ENCODE measurements around the gene BORCS5. TPM values are rescaled to one million over a fixed set of nuclear protein-coding genes. Genes with fewer than 3 reads are reported as not detected.

The BORCS5 gene
- polyA plus RNA-seq, 2 of the 4 experiments (the other 2 are of a cell fraction): 5.1 to 10.2 TPM

GRCh38 chr12:12333407-12334366 is 23.2 kb upstream of the BORCS5 start:
- Histone ChIP-seq H3K4me1 (peaks cover 13% of the 10 kb centered on the region), H3K9me3 (no peaks in the 10 kb centered on the region), H3K4me2 (peak overlapping the region; percentile 37; the same call in 2 of the 3 replicates), H3K4me3 (no peak overlapping the region), H3K27ac (0 out of 6 replicates have a peak overlapping the region, but pooled peaks of 1 of the 2 experiments have one; percentile 3)
- ChIA-PET POLR2A (no interaction called here), CTCF (interaction anchor here (0.6 to 13.8 kb wide), 24 partner anchors 8 to 753 kb away, joined by 3 to 214 read pairs (median 6); partner anchors contain the start of genes BORCS5 and MANSC1)
- no peak for TF ChIP-seq BHLHE40 (IDR thresholded peaks at IDR 0.05; ENCODE audit: low read depth, low read length)
- TF ChIP-seq EHF (CRISPR knock-in tag; IDR thresholded peaks at IDR 0.05): no peak
- TF ChIP-seq, protein P1, sequence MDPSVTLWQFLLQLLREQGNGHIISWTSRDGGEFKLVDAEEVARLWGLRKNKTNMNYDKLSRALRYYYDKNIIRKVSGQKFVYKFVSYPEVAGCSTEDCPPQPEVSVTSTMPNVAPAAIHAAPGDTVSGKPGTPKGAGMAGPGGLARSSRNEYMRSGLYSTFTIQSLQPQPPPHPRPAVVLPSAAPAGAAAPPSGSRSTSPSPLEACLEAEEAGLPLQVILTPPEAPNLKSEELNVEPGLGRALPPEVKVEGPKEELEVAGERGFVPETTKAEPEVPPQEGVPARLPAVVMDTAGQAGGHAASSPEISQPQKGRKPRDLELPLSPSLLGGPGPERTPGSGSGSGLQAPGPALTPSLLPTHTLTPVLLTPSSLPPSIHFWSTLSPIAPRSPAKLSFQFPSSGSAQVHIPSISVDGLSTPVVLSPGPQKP (IDR thresholded peaks at IDR 0.05; ENCODE audit: low read depth, low read length): no peak
- TF ChIP-seq RNF2 (IDR thresholded peaks at IDR 0.05; ENCODE audit: borderline replicate concordance, low read depth): no peak
- TF ChIP-seq ESRRA (IDR thresholded peaks at IDR 0.05; ENCODE audit: borderline replicate concordance, low read length): no peak
- no peak for TF ChIP-seq NR3C1 (IDR thresholded peaks at IDR 0.05)
- no peak for TF ChIP-seq MAZ (IDR thresholded peaks at IDR 0.05; ENCODE audit: borderline replicate concordance, low read depth, low read length)
- TF ChIP-seq CBX2 (IDR thresholded peaks at IDR 0.05; ENCODE audit: borderline replicate concordance, low read depth): no peak
- no peak for TF ChIP-seq TP53 (CRISPR knock-in tag; IDR thresholded peaks at IDR 0.05)
- TF ChIP-seq MAX (IDR thresholded peaks at IDR 0.05): no peak
- TF ChIP-seq HDAC2 (IDR thresholded peaks at IDR 0.05): no peak
- TF ChIP-seq MYC (IDR thresholded peaks at IDR 0.05; ENCODE audit: borderline replicate concordance, low read length): no peak
- no peak for TF ChIP-seq FOSL2 (IDR thresholded peaks at IDR 0.05)
- no peak for TF ChIP-seq FOSL2 (CRISPR knock-in tag; IDR thresholded peaks at IDR 0.05)
- no peak for TF ChIP-seq NFE2L2 (conservative IDR thresholded peaks at IDR 0.05; ENCODE audit: low read length)
- TF ChIP-seq CHD2 (IDR thresholded peaks at IDR 0.05; ENCODE audit: low read length, partially characterized antibody): no peak
- TF ChIP-seq CBX8 (IDR thresholded peaks at IDR 0.05): no peak
- TF ChIP-seq ZFP36 (IDR thresholded peaks at IDR 0.05; ENCODE audit: borderline replicate concordance, partially characterized antibody): no peak
- no peak for DNase-seq (ENCODE audit: low read depth in 1 of 2, low spot score in 1 of 2)
- ATAC-seq: no peak
- WGBS (ENCODE audit: missing lambda C conversion rate): 84% methylated on average over 12 of the region's 12 CpGs
- no peak for FAIRE-seq

GRCh38 chr12:12334367-12335040 is 22.4 kb upstream of the BORCS5 start:
- 22% methylated on average over 10 of the region's 10 CpGs for WGBS (ENCODE audit: missing lambda C conversion rate)
- CTCF ChIA-PET: interaction anchor here (0.6 to 13.8 kb wide), 25 partner anchors 9 to 754 kb away, joined by 3 to 214 read pairs (median 5); partner anchors contain the start of genes BORCS5, LRP6 and MANSC1
- Histone ChIP-seq H3K4me2 (peak overlapping the region; percentile 37), H3K4me1 (peaks cover 13% of the 10 kb centered on the region), H3K9me3 (no peaks in the 10 kb centered on the region), H3K4me3 (no peak overlapping the region), H3K27ac (peak overlapping the region in 1 of 2 experiments; percentile 9; a peak in 1 of 6 replicates)
- no peak for FAIRE-seq
- peak; percentile 93 for ATAC-seq
- peak; percentile 72 to 77 for DNase-seq (ENCODE audit: low read depth in 1 of 2, low spot score in 1 of 2)
- POLR2A ChIA-PET: no interaction called here
- TF ChIP-seq SMC3 (IDR thresholded peaks at IDR 0.05) (peak; percentile 94), NR3C1 (IDR thresholded peaks at IDR 0.05) (no peak), ZSCAN20 (CRISPR knock-in tag; IDR thresholded peaks at IDR 0.05) (no peak), MAX (IDR thresholded peaks at IDR 0.05) (peak; percentile 61; the same call in 1 of the 2 replicates), RAD21 (conservative IDR thresholded peaks at IDR 0.05 in 1 of 2, IDR thresholded peaks at IDR 0.05 in 1 of 2) (peak; percentile 80 to 90), HOXB5 (CRISPR knock-in tag; IDR thresholded peaks at IDR 0.05) (no peak), CHD2 (IDR thresholded peaks at IDR 0.05; ENCODE audit: low read length, partially characterized antibody) (no peak), HEYL (CRISPR knock-in tag; IDR thresholded peaks at IDR 0.05) (no peak)
- TF ChIP-seq, protein P2, sequence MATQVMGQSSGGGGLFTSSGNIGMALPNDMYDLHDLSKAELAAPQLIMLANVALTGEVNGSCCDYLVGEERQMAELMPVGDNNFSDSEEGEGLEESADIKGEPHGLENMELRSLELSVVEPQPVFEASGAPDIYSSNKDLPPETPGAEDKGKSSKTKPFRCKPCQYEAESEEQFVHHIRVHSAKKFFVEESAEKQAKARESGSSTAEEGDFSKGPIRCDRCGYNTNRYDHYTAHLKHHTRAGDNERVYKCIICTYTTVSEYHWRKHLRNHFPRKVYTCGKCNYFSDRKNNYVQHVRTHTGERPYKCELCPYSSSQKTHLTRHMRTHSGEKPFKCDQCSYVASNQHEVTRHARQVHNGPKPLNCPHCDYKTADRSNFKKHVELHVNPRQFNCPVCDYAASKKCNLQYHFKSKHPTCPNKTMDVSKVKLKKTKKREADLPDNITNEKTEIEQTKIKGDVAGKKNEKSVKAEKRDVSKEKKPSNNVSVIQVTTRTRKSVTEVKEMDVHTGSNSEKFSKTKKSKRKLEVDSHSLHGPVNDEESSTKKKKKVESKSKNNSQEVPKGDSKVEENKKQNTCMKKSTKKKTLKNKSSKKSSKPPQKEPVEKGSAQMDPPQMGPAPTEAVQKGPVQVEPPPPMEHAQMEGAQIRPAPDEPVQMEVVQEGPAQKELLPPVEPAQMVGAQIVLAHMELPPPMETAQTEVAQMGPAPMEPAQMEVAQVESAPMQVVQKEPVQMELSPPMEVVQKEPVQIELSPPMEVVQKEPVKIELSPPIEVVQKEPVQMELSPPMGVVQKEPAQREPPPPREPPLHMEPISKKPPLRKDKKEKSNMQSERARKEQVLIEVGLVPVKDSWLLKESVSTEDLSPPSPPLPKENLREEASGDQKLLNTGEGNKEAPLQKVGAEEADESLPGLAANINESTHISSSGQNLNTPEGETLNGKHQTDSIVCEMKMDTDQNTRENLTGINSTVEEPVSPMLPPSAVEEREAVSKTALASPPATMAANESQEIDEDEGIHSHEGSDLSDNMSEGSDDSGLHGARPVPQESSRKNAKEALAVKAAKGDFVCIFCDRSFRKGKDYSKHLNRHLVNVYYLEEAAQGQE (IDR thresholded peaks at IDR 0.05): no peak
- TF ChIP-seq, protein P3, sequence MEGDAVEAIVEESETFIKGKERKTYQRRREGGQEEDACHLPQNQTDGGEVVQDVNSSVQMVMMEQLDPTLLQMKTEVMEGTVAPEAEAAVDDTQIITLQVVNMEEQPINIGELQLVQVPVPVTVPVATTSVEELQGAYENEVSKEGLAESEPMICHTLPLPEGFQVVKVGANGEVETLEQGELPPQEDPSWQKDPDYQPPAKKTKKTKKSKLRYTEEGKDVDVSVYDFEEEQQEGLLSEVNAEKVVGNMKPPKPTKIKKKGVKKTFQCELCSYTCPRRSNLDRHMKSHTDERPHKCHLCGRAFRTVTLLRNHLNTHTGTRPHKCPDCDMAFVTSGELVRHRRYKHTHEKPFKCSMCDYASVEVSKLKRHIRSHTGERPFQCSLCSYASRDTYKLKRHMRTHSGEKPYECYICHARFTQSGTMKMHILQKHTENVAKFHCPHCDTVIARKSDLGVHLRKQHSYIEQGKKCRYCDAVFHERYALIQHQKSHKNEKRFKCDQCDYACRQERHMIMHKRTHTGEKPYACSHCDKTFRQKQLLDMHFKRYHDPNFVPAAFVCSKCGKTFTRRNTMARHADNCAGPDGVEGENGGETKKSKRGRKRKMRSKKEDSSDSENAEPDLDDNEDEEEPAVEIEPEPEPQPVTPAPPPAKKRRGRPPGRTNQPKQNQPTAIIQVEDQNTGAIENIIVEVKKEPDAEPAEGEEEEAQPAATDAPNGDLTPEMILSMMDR (IDR thresholded peaks at IDR 0.05): peak; percentile 96
